OCI-LY3 (cell line): Measurements from ENCODE around the gene GHITM.

Experiments used
- H2AFZ ChIP-seq: fragments of 200-600, 300-600 bp; shearing (Covaris generic); 2 replicates; pipeline ENCODE4 v1.6.0; 2014; ENCODE audit warnings: antibody characterized with exemption, low read depth, low read length
- H3K27ac ChIP-seq: fragments of 200-600, 300-600 bp; sonication (generic); 2 replicates; pipeline ENCODE4 v1.5.1; 2014; ENCODE audit warnings: mild to moderate bottlenecking, low read length, moderate library complexity, mixed read lengths
- H3K27me3 ChIP-seq: fragments of 200-600, 300-600 bp; sonication (generic); 2 replicates; pipeline ENCODE4 v1.6.1; 2014; ENCODE audit warnings: low read depth, low read length, mixed read lengths
- H3K36me3 ChIP-seq: fragments of 200-600, 300-600 bp; sonication (generic); replicated peaks from 2 replicates; pipeline ENCODE3; 2014; ENCODE audit warnings: low read depth, low read length, mixed read lengths
- H3K4me1 ChIP-seq: fragments of 300-600, 200-600 bp; sonication (generic); 2 replicates; pipeline ENCODE4 v1.6.1; 2014; ENCODE audit warnings: low read length, mixed read lengths
- H3K4me2 ChIP-seq: fragments of 200-600, 300-600 bp; sonication (generic); 2 replicates; pipeline ENCODE4 v1.6.1; 2014; ENCODE audit warnings: low read length, mixed read lengths
- H3K4me3 ChIP-seq: fragments of 300-600, 200-600 bp; sonication (generic); 2 replicates; pipeline ENCODE4 v1.5.1; 2014; ENCODE audit warnings: antibody characterized with exemption, mild to moderate bottlenecking, low read length, moderate library complexity
- H3K79me2 ChIP-seq: fragments of 300-600, 200-600 bp; shearing (Covaris generic); 2 replicates; pipeline ENCODE4 v1.6.1; 2014; ENCODE audit warnings: mild to moderate bottlenecking, low read length, mixed read lengths
- H3K9ac ChIP-seq: fragments of 300-600, 200-600 bp; shearing (Covaris generic); 2 replicates; pipeline ENCODE4 v1.6.0; 2014; ENCODE audit warnings: mild to moderate bottlenecking, low read length, moderate library complexity
- H3K9me3 ChIP-seq: fragments of 200-600, 300-600 bp; shearing (Covaris generic); 2 replicates; pipeline ENCODE4 v1.6.1; 2014; ENCODE audit warnings: low read length, mixed read lengths; ENCODE audit not compliant: insufficient read depth
- H4K20me1 ChIP-seq: fragments of 200-600, 300-600 bp; sonication (generic); 2 replicates; pipeline ENCODE4 v1.6.1; 2016; ENCODE audit warnings: low read length, mixed read lengths; ENCODE audit not compliant: insufficient read depth
- CTCF ChIP-seq: fragments of 200-600, 300-600 bp; sonication (generic); IDR thresholded peaks from 2 replicates; pipeline ENCODE4 v1.5.1; 2014; ENCODE audit warnings: antibody characterized with exemption, low read length, low read depth
- EZH2phosphoT487 ChIP-seq: fragments of 200-600 bp; shearing (Covaris generic); IDR thresholded peaks from 2 replicates; pipeline ENCODE4 v1.6.1; 2018; ENCODE audit warnings: antibody characterized with exemption, mixed run types, low read depth

The GHITM gene

DNA sequence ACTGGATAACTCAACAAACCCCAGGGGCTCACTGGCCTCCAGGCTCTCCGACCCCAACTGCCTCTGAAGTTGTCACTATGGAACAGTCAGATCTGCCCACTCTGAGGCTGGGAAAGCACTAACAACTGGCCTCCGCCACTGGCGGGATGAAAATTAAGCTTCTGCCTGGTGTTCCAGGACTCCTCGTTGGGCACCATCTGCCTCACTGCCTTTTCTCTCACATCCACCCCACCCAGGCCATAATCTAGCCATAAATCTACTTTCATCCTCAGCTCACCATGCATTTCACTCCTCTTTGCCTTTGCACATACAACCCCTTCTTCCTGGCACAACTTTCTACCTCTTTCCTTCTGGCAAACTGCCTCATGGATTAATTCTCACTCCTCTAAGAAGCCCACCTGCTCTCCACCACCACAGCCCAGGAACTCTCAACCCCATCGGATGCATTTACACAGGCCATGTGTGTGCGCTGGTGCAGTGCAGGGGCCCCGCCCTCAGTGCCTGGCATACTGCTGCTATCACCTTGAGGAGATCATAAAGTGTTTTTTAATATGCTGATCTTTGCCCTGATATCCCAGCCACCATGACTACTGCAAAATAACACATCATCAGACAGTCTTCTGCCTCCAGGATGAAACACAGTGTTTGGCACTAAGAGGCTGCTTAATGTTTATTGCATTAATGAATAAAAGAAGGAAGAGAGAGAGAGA lies 59.1 kb downstream of the GHITM start:
- H4K20me1 ChIP-seq, result no peaks in the 10 kb centered on the region
- TF ChIP-seq EZH2phosphoT487 (no peak), CTCF (no peak)

GRCh38 chr10:84200537-84201243 lies 61.4 kb downstream of the GHITM start:
- Histone ChIP-seq H3K27me3 (no peaks in the 10 kb centered on the region), H3K9me3 (no peaks in the 10 kb centered on the region), H3K9ac (peak overlapping the region; percentile 48), H3K36me3 (no peaks in the 10 kb centered on the region), H3K27ac (no peak overlapping the region), H3K4me1 (peaks cover 18% of the 10 kb centered on the region), H2AFZ (peak overlapping the region; percentile 98), H3K4me3 (peak overlapping the region; percentile 56), H4K20me1 (no peaks in the 10 kb centered on the region), H3K4me2 (peak overlapping the region; percentile 66), H3K79me2 (no peaks in the 10 kb centered on the region)
- TF ChIP-seq EZH2phosphoT487, result no peak
- TF ChIP-seq CTCF, result no peak

More for the DNA sequence above, 59.1 kb downstream of the GHITM start:
- H3K79me2 ChIP-seq, result no peaks in the 10 kb centered on the region
- no peak overlapping the region for H3K9ac ChIP-seq
- H3K27me3 ChIP-seq, result no peaks in the 10 kb centered on the region
- H3K36me3 ChIP-seq, result no peaks in the 10 kb centered on the region
- H3K4me1 ChIP-seq, result peaks cover 18% of the 10 kb centered on the region
- no peak overlapping the region for H2AFZ ChIP-seq
- no peaks in the 10 kb centered on the region for H3K9me3 ChIP-seq
- H3K4me2 ChIP-seq, result no peak overlapping the region
- H3K4me3 ChIP-seq, result no peak overlapping the region
- H3K27ac ChIP-seq, result no peak overlapping the region

- Histone ChIP-seq H3K4me1 (peaks cover 14% of the 10 kb centered on the region), H3K4me2 (peak overlapping the region; percentile 66), H3K27ac (no peak overlapping the region), H3K9ac (peak overlapping the region; percentile 48), H3K27me3 (no peaks in the 10 kb centered on the region), H3K4me3 (peak overlapping the region; percentile 56), H3K79me2 (no peaks in the 10 kb centered on the region), H3K36me3 (no peaks in the 10 kb centered on the region), H2AFZ (peak overlapping the region; percentile 98), H3K9me3 (no peaks in the 10 kb centered on the region), H4K20me1 (no peaks in the 10 kb centered on the region)
- TF ChIP-seq EZH2phosphoT487 (no peak), CTCF (peak; percentile 50)
These were observed 61.9 kb downstream of the GHITM start for GRCh38 chr10:84201244-84201606.

GRCh38 chr10:84201682-84202081 lies 62.4 kb downstream of the GHITM start:
- no peak overlapping the region for H3K27ac ChIP-seq
- H3K9me3 ChIP-seq, result no peaks in the 10 kb centered on the region
- no peaks in the 10 kb centered on the region for H3K79me2 ChIP-seq
- no peaks in the 10 kb centered on the region for H3K36me3 ChIP-seq
- H3K4me2 ChIP-seq, result peak overlapping the region; percentile 66
- H2AFZ ChIP-seq, result peak overlapping the region; percentile 98; the same call in 1 of the 2 replicates
- peaks cover 14% of the 10 kb centered on the region for H3K4me1 ChIP-seq
- H3K9ac ChIP-seq, result peak overlapping the region; percentile 48; the same call in 1 of the 2 replicates
- H4K20me1 ChIP-seq, result no peaks in the 10 kb centered on the region
- H3K27me3 ChIP-seq, result 0 out of 2 replicates have a peak, but pooled peaks cover under 1% of the 10 kb centered on the region
- H3K4me3 ChIP-seq, result no peak overlapping the region
- TF ChIP-seq EZH2phosphoT487, result no peak
- TF ChIP-seq CTCF, result no peak
